ENCODE results near the gene SLC10A7.

The SLC10A7 gene

GRCh38 chr4:146458594-146458993 is 63.1 kb downstream of the SLC10A7 start:
- Histone ChIP-seq H3K4me3 (no peak overlapping the region), H3K4me2 (no peak overlapping the region), H3K27ac (no peak overlapping the region), H3K9ac (no peak overlapping the region), H3K27me3 (no peaks in the 10 kb centered on the region), H3K36me3 (no peaks in the 10 kb centered on the region), H3K9me3 (replicated peaks in 1 of 11) (no peaks in the 10 kb centered on the region), H3K4me1 (no peaks in the 10 kb centered on the region), H4K20me1 (no peaks in the 10 kb centered on the region)
- no peak for TF ChIP-seq Cebpa-rat (IDR thresholded peaks at IDR 0.05)

- peaks cover 0 to 4% (median 0%) of the 10 kb centered on the region in 10 experiments; a peak in 3 of 20 replicates for H3K4me1 ChIP-seq
- H3K9ac ChIP-seq, result no peak overlapping the region
- no peaks in the 10 kb centered on the region for H3K36me3 ChIP-seq
- H4K20me1 ChIP-seq, result no peaks in the 10 kb centered on the region
- H3K4me3 ChIP-seq, result no peak overlapping the region
- no peaks in the 10 kb centered on the region for H3K27me3 ChIP-seq
- H3K4me2 ChIP-seq, result no peak overlapping the region
- 0 out of 22 replicates have a peak, but pooled peaks cover 0 to under 1% (median 0%) of the 10 kb centered on the region in 11 experiments for H3K9me3 ChIP-seq (replicated peaks in 1 of 11)
- H3K27ac ChIP-seq, result no peak overlapping the region
- no peak for TF ChIP-seq Cebpa-rat (IDR thresholded peaks at IDR 0.05)
These were observed 65.1 kb downstream of the SLC10A7 start for GRCh38 chr4:146456681-146457080.

GRCh38 chr4:146453181-146453807 is 68.4 kb downstream of the SLC10A7 start:
- Histone ChIP-seq H3K27ac (no peak overlapping the region), H3K9ac (no peak overlapping the region)
- TF ChIP-seq Cebpa-rat (IDR thresholded peaks at IDR 0.05), result 0 out of 22 replicates have a peak, but pooled peaks of 1 of the 11 experiments have one; percentile 9

GRCh38 chr4:146450524-146450923 is 71.2 kb downstream of the SLC10A7 start:
- Histone ChIP-seq H3K4me3 (no peak overlapping the region), H3K9ac (no peak overlapping the region), H4K20me1 (peaks cover 0 to 11% (median 0%) of the 10 kb centered on the region in 11 experiments; a peak in 2 of 22 replicates), H3K36me3 (peaks cover 0 to 10% (median 4%) of the 10 kb centered on the region in 11 experiments; a peak in 9 of 22 replicates), H3K4me1 (peaks cover 0 to 19% (median 0%) of the 10 kb centered on the region in 10 experiments; a peak in 3 of 20 replicates), H3K27ac (no peak overlapping the region), H3K27me3 (no peaks in the 10 kb centered on the region), H3K9me3 (replicated peaks in 1 of 11) (peaks cover 0 to 6% (median 0%) of the 10 kb centered on the region in 11 experiments; a peak in 1 of 22 replicates), H3K4me2 (peak overlapping the region in 2 of 11 experiments; percentile 31 to 40; a peak in 2 of 22 replicates)
- no peak for TF ChIP-seq Cebpa-rat (IDR thresholded peaks at IDR 0.05)

More at GRCh38 chr4:146453181-146453807, 68.4 kb downstream of the SLC10A7 start:
- H3K36me3 ChIP-seq, result no peaks in the 10 kb centered on the region
- H3K27me3 ChIP-seq, result no peaks in the 10 kb centered on the region
- H3K4me2 ChIP-seq, result no peak overlapping the region
- H3K4me1 ChIP-seq, result peaks cover 0 to 19% (median 0%) of the 10 kb centered on the region in 10 experiments; a peak in 3 of 20 replicates
- no peak overlapping the region for H3K4me3 ChIP-seq
- H4K20me1 ChIP-seq, result peaks cover 0 to 11% (median 0%) of the 10 kb centered on the region in 11 experiments; a peak in 2 of 22 replicates
- 0 out of 22 replicates have a peak, but pooled peaks cover 0 to 3% (median 0%) of the 10 kb centered on the region in 11 experiments for H3K9me3 ChIP-seq (replicated peaks in 1 of 11)

- H3K4me2 ChIP-seq, result no peak overlapping the region
- H3K27me3 ChIP-seq, result no peaks in the 10 kb centered on the region
- H3K4me1 ChIP-seq, result peaks cover 0 to 21% (median 0%) of the 10 kb centered on the region in 10 experiments; a peak in 3 of 20 replicates
- peaks cover 0 to 11% (median 0%) of the 10 kb centered on the region in 11 experiments; a peak in 2 of 22 replicates for H4K20me1 ChIP-seq
- TF ChIP-seq Cebpa-rat (IDR thresholded peaks at IDR 0.05), result no peak
- no peak overlapping the region for H3K9ac ChIP-seq
- no peak overlapping the region for H3K27ac ChIP-seq
- H3K4me3 ChIP-seq, result no peak overlapping the region
- peaks cover 0 to 17% (median 11%) of the 10 kb centered on the region in 11 experiments; a peak in 10 of 22 replicates for H3K36me3 ChIP-seq
- H3K9me3 ChIP-seq (replicated peaks in 1 of 11), result peaks cover 0 to 8% (median 0%) of the 10 kb centered on the region in 11 experiments; a peak in 1 of 22 replicates
These were observed 75.2 kb downstream of the SLC10A7 start for GRCh38 chr4:146446555-146446954.

- TF ChIP-seq Cebpa-rat (IDR thresholded peaks at IDR 0.05), result no peak
- peaks cover 0 to 23% (median 11%) of the 10 kb centered on the region in 11 experiments; a peak in 10 of 22 replicates for H3K36me3 ChIP-seq
- peaks cover 0 to 7% (median 0%) of the 10 kb centered on the region in 11 experiments; a peak in 1 of 22 replicates for H4K20me1 ChIP-seq
- H3K27ac ChIP-seq, result no peak overlapping the region
- no peak overlapping the region for H3K4me3 ChIP-seq
- H3K9ac ChIP-seq, result no peak overlapping the region
- H3K4me2 ChIP-seq, result no peak overlapping the region
- H3K9me3 ChIP-seq (replicated peaks in 1 of 11), result peaks cover 0 to 8% (median 0%) of the 10 kb centered on the region in 11 experiments; a peak in 1 of 22 replicates
- H3K4me1 ChIP-seq, result peaks cover 0 to 10% (median 0%) of the 10 kb centered on the region in 10 experiments; a peak in 3 of 20 replicates
- no peaks in the 10 kb centered on the region for H3K27me3 ChIP-seq
These were observed 76.3 kb downstream of the SLC10A7 start for GRCh38 chr4:146445198-146446150.

- H4K20me1 ChIP-seq, result no peaks in the 10 kb centered on the region
- peaks cover 0 to 23% (median 11%) of the 10 kb centered on the region in 11 experiments; a peak in 11 of 22 replicates for H3K36me3 ChIP-seq
- H3K27me3 ChIP-seq, result no peaks in the 10 kb centered on the region
- peaks cover 0 to 7% (median 0%) of the 10 kb centered on the region in 10 experiments; a peak in 1 of 20 replicates for H3K4me1 ChIP-seq
- no peak overlapping the region for H3K4me3 ChIP-seq
- H3K9me3 ChIP-seq (replicated peaks in 1 of 11), result peaks cover 0 to 8% (median 0%) of the 10 kb centered on the region in 11 experiments; a peak in 1 of 22 replicates
- H3K9ac ChIP-seq, result no peak overlapping the region
- H3K4me2 ChIP-seq, result no peak overlapping the region
- H3K27ac ChIP-seq, result no peak overlapping the region
- TF ChIP-seq Cebpa-rat (IDR thresholded peaks at IDR 0.05), result no peak
These were observed 78.2 kb downstream of the SLC10A7 start for GRCh38 chr4:146443525-146443924.

GRCh38 chr4:146442801-146443200 is 78.9 kb downstream of the SLC10A7 start:
- H3K4me3 ChIP-seq, result no peak overlapping the region
- H4K20me1 ChIP-seq, result no peaks in the 10 kb centered on the region
- TF ChIP-seq Cebpa-rat (IDR thresholded peaks at IDR 0.05), result no peak
- H3K27ac ChIP-seq, result no peak overlapping the region
- no peak overlapping the region for H3K9ac ChIP-seq
- peaks cover 0 to 23% (median 11%) of the 10 kb centered on the region in 11 experiments; a peak in 11 of 22 replicates for H3K36me3 ChIP-seq
- peaks cover 0 to 8% (median 0%) of the 10 kb centered on the region in 11 experiments; a peak in 1 of 22 replicates for H3K9me3 ChIP-seq (replicated peaks in 1 of 11)
- peaks cover 0 to 7% (median 0%) of the 10 kb centered on the region in 10 experiments; a peak in 1 of 20 replicates for H3K4me1 ChIP-seq
- no peak overlapping the region for H3K4me2 ChIP-seq
- no peaks in the 10 kb centered on the region for H3K27me3 ChIP-seq
